ENCODE measurements around the gene CDKL5. TPM values are rescaled to one million over a fixed set of nuclear protein-coding genes. Genes with fewer than 3 reads are reported as not detected.
A peak's percentile ranks its signal among the peaks of the same experiment; 100 is the strongest.

Gene CDKL5
- total RNA-seq, 1 donor, result 6.5 TPM

DNA sequence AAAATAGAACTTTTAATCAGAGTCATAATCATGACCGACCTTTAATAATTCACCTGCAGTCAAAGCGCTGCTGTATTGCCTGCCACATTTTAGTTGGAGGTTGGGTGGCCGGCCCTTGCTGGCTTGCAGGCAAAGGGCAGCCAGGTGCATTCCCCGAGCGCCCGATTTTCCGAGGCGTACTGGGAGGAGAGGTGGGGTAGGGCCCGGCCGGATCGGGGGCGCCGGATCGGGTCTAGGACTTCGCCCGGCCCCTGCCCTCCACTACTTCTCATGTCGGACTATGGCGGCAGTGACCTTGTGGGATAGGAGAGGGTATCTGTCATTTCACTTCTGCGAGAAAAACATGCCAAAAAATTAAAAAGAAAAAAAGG lies 249.0 kb downstream of the CDKL5 start:
- no peak for DNase-seq (ENCODE audit: low read depth)
- H3K4me3 ChIP-seq (ENCODE audit: low read depth, low read length), result peak overlapping the region; percentile 64
- TF ChIP-seq, protein P1, sequence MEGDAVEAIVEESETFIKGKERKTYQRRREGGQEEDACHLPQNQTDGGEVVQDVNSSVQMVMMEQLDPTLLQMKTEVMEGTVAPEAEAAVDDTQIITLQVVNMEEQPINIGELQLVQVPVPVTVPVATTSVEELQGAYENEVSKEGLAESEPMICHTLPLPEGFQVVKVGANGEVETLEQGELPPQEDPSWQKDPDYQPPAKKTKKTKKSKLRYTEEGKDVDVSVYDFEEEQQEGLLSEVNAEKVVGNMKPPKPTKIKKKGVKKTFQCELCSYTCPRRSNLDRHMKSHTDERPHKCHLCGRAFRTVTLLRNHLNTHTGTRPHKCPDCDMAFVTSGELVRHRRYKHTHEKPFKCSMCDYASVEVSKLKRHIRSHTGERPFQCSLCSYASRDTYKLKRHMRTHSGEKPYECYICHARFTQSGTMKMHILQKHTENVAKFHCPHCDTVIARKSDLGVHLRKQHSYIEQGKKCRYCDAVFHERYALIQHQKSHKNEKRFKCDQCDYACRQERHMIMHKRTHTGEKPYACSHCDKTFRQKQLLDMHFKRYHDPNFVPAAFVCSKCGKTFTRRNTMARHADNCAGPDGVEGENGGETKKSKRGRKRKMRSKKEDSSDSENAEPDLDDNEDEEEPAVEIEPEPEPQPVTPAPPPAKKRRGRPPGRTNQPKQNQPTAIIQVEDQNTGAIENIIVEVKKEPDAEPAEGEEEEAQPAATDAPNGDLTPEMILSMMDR (IDR thresholded peaks at IDR 0.05; ENCODE audit: insufficient read depth, low read depth, low read length), result no peak

DNA sequence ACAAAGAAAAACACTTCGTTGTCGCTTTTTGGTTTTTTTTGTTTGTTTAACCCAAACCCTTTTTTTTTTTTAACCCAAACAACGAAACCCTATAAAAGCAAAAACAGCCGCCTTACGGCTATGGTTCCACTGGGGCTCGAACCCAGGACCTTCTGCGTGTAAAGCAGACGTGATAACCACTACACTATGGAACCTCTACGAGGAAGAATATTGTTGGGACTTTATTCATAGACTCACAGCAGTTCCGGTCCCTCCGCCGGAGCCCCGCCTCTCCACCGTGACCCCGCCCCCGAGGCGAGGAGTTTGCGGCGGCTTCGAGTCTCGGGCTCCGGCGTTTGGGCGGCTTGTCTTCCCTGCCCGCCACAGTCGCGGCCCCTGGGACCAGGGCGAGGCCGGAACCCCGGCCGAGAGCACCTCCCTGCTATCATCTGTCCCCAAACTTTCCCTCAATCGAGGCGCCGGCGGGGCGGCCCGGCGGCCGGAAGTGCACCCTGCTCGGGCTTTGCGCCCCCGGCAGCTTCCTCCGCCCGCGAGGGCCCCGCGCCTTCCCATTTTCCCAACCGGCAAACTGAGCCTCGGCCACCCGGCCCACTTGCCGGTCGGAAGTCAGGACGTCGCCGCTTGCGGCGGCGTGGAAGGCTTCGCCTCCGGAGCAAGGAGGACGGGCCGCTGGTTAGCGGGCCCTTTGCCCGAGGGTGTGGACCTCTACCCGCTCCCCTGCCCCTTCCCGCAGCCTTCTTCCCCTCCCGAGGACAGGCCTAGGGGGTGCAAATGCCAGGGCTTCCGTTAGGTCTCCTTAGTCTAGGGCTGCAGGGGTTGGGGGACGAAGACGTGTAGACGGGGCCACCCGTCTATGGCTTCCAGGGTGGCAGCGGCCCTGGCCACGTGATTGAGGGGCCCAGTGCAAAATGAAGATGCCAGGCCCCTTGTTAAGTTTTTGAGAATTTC lies 249.7 kb downstream of the CDKL5 start:
- peak; percentile 68 for DNase-seq (ENCODE audit: low read depth)
- TF ChIP-seq, protein P1 (IDR thresholded peaks at IDR 0.05; ENCODE audit: insufficient read depth, low read depth, low read length), result no peak
- H3K4me3 ChIP-seq (ENCODE audit: low read depth, low read length), result peak overlapping the region; percentile 64

DNA sequence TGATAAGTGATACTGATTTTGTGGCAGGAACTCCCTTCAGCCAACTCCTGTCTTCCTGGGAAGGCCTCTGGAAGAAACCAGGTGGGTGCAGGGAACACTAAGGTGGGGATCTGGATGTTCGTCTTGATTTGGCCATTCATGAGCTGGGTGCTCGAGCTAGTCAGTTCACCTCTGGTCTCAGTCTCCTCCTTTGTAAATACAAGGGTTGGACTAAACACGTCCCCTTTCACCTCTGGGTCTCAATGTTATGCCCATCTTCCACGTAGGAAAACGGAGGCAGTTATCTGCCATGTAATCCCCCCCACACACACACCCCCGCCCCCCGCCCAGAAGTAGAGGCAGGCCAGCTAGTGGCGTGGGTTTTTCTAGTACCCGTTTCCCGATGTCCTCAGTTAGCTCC lies 250.6 kb downstream of the CDKL5 start:
- no peak for DNase-seq (ENCODE audit: low read depth)
- TF ChIP-seq, protein P1 (IDR thresholded peaks at IDR 0.05; ENCODE audit: insufficient read depth, low read depth, low read length), result no peak
- no peak overlapping the region for H3K4me3 ChIP-seq (ENCODE audit: low read depth, low read length)

DNA sequence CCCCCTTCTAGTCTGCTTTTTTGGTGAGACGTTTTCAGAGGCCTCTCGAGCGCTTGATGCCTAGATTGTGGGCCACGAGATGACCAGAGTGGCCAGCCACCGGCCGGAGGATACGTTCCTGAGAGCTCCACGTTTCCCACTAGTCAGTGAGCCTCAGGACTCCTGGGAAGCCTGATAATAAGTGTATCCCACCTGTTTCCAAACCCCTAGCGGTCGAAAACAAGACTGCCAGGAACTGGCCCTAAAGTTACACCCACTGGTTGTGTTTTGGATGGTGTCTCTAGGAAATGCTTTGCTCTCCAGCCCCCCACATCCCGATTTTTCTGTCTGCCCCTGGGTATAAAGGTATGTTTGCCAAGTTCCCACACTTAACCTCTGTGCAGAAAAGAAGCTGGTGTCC lies 251.1 kb downstream of the CDKL5 start:
- peak; percentile 5 for DNase-seq (ENCODE audit: low read depth)
- H3K4me3 ChIP-seq (ENCODE audit: low read depth, low read length), result no peak overlapping the region
- TF ChIP-seq, protein P1 (IDR thresholded peaks at IDR 0.05; ENCODE audit: insufficient read depth, low read depth, low read length), result peak; percentile 36

DNA sequence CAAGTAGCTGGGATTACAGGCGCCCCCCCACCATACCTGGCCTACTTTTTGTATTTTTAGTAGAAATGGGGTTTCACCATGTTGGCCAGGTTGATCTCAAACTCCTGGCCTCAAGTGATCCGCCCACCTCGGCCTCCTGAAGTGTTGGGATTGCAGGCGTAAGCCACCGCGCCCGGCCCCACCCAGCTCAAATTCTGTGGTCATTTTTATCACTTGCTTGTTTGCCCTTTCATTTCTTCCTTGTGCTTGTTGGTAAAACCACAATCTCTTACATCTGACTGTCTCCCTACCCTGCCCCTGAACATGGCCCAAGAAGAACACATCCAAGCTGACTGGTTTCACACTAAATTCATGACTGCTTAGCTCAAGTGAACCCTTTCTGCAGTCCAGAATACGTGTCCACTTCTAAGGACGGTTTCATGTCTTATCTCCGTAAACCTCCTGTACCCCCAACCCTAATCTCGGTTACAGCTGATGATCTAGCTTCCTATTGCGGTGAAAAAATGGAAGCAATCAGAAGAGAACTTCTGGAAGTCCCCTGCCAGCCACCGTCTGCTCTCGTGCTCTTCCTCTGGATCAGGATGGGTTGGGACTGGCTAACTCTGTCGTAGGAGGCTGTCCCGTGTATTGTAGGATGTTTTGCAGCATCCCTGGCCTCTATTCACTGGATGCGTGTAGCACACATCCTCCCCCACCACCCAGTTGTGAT lies 251.9 kb downstream of the CDKL5 start:
- DNase-seq (ENCODE audit: low read depth), result no peak
- H3K4me3 ChIP-seq (ENCODE audit: low read depth, low read length), result no peak overlapping the region
- TF ChIP-seq, protein P1 (IDR thresholded peaks at IDR 0.05; ENCODE audit: insufficient read depth, low read depth, low read length), result no peak

DNA sequence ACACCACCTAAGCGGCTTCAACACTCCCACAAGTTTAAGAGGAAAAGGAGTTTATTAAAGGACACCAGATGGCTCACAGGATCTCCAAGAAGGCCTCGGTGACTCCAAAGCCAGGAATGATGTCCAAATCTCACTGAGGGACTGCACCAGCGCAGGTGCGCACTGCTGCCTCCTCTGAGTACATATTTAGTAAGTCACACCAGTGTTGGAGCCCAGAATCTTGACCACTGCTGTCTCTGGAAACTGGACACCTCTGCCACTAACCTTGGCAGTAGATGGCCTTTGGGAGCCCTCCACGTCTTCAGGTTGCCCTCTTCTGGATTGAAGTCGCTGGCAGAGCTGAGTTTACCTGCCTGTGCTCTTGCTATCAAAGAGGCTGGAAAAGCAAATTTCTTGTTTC lies 256.6 kb downstream of the CDKL5 start:
- no peak for DNase-seq (ENCODE audit: low read depth)
- TF ChIP-seq, protein P1 (IDR thresholded peaks at IDR 0.05; ENCODE audit: insufficient read depth, low read depth, low read length), result no peak
- no peak overlapping the region for H3K4me3 ChIP-seq (ENCODE audit: low read depth, low read length)
